ENCODE data around the gene ROS1.

ROS1 gene

DNA sequence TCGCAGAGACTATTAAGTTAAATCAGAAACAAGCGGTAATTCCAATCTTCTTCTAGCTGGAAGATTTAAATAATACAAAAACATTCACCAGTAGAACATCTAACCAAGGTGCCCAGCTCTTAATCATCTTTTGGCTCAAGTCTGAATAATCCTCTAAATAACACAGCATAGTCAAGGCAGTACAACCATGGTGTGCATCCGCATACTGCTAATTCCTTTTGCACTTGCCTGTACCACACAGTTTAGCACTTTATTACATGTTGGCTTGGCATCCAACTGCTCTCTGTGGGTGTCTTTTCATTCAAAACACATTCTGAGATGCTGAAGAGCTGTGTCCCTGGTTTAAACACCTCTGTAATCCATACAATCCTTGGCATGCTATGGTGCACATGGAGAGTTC is 118.1 kb downstream of the ROS1 start:
- no peak for DNase-seq

GRCh38 chr6:117306227-117306790 is 119.4 kb downstream of the ROS1 start:
- no peak for DNase-seq

GRCh38 chr6:117304446-117304845 is 121.3 kb downstream of the ROS1 start:
- no peak for DNase-seq

GRCh38 chr6:117303323-117303722 is 122.4 kb downstream of the ROS1 start:
- DNase-seq = no peak

DNA sequence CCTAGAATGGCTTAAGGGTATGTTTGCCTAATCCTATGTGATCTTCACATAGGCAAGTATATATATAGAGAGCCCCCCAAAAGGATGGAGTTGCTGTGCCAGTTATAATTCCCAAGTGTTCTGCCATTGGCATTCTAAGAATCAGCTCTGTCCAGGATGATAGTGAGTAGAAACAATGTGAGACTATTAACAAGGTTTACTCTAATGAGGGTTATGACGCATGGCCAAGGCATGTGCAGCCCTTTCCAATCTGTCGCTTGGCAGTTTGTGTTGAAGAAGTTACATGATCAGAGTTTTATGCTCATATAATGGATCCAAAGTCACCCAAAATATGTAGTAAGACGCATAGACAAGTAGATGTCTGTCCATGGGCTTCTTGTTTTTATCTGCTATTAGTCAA is 126.8 kb downstream of the ROS1 start:
- DNase-seq = no peak

DNA sequence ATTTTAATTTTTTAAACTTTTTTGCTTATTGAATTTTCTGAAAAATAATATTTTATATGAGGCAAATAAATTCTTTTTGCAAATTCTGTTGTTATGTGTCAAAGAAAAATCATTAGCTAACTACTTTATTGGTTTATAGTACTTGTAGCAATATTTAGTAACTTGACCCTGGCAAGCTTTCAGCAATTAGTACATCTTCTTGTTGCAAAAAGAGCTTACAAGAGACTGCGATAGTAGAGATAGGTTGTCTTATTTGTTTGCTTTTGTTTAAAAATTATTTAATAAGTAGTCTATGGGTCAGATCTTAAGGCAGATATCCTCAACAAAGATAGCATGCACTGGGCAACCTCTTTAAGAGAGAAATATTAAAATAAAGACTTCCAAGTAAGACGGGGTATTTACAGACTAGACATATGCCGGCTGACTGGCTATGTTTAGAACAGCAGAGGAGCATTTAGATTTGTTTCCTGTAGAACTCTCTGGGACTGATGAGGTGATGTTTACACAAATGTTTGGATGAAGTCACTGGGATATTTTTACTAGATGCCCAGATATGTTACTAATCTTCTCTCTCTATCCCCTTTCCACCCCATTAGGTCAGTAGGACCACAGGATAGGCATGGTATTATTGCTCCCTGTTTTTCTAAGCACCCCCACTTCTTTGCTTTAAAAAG is 135.4 kb downstream of the ROS1 start:
- no peak for DNase-seq

GRCh38 chr6:117288083-117288715 is 137.5 kb downstream of the ROS1 start:
- DNase-seq = no peak

DNA sequence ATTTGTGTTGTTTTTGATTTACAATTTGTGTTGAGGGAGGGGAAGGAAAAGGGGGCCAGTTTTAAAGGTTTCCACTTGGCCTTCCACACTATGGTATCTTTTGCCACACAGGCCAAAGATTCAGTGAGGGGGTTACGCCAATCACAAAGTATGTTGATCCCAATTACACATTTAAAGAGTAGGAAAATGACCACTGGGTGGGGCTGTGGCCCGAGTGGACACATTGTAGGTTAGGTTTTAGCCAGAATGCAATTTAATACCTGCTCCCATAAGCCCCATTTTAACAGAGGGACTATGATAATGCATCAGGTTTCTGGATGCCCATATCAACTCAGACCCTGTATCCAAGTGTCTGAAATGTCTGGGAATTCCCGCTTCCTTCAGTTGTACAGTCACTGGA is 144.8 kb downstream of the ROS1 start:
- DNase-seq = no peak

GRCh38 chr6:117276778-117277316 is 148.9 kb downstream of the ROS1 start:
- no peak for DNase-seq

- no peak for DNase-seq
These were observed 150.0 kb downstream of the ROS1 start for GRCh38 chr6:117275711-117276110.

DNA sequence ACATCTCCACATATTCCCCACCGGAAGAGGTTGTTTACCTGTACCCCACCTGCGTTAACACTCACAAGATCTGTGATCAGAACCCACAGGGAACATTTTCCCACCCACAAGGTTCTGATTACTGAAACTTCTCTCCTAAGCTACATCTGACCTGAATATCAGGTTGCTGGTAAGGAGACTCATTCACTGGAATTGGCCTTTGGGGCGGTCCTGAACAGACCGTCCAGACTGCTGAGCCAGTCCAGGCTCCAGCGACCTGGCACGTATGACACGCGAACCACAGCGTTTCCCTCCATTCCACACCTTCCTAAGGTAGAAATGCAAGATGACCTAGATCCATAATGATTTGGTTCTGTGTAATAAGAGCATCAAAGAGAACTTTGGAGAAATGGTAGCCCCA is 150.5 kb downstream of the ROS1 start:
- no peak for DNase-seq

DNA sequence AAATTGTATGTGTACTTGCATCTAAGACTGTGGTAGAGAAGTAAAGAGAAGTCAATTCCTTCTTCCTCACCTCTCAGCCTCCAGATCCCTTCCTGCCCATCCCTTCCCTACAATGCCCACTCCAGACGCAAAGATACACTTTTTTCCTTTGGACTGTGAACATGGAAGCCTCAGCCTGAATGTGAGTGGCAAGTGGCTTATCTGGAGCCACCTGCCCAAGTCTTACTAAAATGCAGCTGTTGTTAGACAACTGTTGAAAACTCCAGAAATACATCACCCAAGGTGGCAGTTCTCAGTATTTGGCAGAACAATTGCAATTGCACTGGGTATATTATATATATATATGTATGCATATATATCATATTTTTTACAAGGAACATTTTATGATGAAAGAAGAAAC is 152.9 kb downstream of the ROS1 start:
- no peak for DNase-seq

- no peak for DNase-seq
These were observed 153.5 kb downstream of the ROS1 start for GRCh38 chr6:117272032-117272866.

DNA sequence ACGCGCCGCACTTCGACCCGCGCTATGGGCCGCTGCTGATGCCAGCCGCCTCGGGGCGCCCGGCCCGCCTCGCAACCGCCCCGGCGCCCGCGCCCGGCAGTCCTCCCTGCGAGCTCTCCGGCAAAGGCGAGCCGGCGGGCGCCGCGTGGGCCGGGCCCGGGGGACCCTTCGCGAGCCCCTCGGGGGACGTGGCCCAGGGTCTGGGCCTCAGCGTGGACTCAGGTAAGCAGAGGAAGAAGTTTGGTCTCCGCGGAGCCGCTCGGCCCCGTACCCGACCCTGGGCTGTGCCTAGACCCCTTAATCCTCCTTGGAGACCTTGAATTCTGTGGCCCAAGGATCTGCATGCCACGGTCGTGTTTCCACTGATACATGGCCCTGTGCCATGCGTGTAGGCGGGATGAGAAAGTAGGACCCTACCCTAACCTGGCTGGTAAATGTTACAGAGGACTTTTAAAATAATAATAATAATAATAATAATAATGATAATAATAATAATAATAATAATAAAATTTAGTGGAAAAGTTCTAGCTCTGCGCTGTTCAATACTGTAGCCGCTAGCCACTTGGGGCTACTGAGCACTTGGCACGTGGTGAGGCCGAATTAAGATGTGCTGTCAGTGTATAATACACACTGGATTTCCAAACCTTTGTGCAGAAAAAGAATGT is 154.8 kb downstream of the ROS1 start:
- no peak for DNase-seq

DNA sequence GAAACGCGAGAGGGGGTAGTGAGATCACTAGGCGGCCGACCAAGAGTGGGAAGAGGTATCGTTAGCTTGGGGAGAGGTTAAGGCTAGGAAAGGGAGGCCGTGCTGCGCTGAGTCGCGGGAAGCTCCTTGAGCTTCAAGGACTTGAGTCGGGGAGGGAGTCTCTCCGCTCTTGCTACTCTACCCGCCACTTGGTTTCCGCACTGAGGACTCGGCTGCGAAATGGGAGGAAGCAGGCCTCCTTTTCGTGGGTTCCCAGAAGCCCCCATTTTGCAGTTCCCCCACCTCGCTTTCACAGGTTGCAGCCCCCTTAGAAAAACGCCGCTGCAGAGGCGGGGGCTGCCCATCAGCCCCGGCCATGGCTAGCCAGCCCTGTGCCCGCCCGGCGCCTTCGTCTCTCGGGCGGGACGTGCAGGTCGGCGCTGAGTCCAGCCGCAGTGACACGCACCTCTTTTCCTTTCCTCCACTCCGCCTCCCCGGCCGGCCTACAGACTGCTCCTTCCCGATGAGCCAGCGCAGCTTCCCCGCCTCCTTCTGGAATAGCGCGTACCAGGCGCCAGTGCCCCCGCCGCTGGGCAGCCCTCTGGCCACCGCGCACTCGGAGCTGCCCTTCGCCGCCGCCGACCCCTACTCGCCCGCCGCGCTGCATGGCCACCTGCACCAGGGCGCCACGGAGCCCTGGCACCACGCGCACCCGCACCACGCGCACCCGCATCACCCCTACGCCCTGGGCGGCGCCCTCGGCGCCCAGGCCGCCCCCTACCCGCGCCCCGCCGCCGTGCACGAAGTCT is 155.5 kb downstream of the ROS1 start:
- no peak for DNase-seq

GRCh38 chr6:117269638-117270054 is 156.1 kb downstream of the ROS1 start:
- DNase-seq = no peak

DNA sequence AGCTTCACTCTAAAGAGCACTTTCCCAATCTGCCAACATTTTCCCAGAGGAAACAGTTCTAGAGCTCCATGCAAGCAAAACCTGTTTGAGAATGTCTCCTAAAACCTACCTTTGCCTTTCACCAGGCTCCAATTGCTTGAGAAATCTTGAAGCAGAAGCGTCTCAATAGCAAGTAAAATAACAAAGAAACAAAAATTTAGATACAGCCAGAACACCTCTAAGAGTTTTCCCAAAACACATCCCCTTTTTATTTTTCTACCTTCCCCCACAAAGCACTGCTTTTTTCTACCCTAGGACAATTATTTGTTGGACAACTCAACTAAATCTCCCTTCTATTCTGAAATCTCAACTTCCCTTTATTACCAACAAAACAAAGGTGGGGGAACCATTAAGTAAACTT is 156.8 kb downstream of the ROS1 start:
- DNase-seq = no peak

DNA sequence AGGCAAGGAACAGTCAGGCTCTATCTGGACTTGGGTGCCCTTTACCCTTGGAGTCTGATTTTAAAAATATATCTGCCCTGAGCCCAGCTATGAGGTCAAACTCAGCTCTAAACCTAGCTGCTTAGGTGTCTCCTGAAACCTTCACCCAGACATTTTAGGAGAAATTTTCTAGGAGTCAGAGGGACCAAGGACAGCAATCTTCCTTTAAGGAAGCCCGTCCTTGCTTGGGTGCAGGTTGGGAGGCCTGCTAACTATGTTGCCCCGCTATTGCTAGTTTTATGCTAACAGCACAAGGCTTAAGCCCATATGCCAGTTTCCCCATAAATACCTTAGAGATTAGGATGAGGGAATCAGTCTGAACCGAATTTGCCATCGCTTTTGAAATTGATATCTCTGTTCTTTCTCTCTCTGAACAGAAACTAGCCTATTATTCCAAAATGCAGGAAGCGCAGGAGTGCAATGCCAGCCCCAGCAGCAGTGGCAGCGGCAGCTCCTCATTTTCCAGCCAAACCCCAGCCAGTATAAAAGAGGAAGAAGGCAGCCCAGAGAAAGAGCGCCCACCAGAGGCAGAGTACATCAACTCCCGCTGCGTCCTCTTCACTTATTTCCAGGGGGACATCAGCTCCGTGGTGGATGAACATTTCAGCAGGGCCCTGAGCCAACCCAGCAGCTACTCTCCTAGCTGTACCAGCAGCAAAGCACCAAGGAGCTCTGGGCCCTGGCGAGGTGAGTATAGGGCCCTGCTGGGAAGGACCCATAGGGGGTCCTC is 157.8 kb downstream of the ROS1 start:
- DNase-seq = no peak

- no peak for DNase-seq
These were observed 158.7 kb downstream of the ROS1 start for GRCh38 chr6:117267054-117267347.

DNA sequence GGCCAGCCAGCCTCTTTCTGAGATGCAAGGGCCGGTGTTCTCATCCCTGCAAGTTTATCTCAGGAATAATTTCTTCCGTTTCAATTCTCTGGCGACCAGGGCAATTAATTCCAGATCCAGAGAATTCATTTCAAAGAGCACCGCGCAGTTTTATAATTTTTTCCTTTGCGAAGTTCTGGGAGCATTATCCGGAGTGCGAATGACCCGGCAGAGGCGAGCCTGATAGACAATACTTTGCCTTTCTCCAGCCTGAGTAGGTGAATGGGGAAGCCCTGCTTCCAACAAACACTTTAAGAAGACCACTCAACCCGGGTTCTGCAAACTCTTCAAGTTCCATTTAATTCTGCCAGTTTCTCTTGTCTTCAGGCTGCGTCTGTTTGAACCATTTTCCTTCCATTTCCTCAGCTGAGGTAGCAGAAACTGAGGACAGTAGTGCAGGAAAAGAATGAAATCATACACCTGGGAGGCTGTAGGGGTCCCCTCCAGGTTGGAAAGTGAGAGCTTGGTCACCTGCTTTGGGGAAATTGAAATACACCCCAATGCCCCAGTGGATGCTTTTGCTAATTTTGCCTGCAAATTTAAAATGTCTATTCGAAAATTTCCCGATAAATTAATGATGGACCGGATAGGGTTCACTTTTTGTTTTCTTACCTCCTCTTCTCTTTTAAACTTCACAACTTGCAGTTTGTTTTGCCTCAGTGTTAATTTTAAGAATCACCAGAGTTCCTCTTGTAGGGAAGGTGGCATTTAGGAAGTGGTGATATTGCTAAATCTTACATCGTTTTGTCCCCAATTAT is 159.3 kb downstream of the ROS1 start:
- DNase-seq = no peak

Data from NCI-H774 (cell line).